Stimulated activated CD8-positive, alpha-beta memory T cell treated with anti-CD3 and anti-CD28 coated beads, Interleukin-7, amount 100 ng/mL, for 24 hours (primary cell): ENCODE data around the gene FOXP3.

ENCODE experiments used
- DNase-seq: peaks from one replicate; pipeline ENCODE4 v3.0.0-alpha.2; 2020; ENCODE audit warnings: low read depth

The FOXP3 gene

DNA sequence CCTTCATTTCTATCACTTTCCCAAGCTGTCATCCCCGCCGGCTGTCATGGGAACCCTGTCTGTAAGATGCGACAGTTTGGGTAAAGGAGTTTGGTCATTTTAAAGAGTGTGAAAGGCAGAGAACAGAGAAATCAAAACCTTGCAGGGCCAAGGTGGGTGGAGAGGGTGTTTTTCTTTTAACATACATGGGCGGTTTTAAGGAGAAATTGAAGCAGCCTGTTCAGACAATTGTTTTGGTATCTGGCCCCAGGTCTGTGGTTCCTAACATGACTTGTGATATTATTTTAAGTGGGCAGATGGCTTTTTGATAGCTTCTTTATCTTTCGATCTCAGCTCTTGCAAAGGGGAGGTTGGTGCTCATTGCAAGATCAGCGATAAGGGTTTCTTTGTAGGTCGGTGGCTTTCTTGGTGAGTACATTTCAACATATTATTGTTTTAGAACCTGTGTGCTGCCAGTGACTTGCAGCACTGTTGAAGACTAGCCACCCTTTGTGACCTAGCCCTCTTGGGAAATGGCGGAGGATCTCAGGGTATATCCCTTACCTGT lies 8.7 kb upstream of the FOXP3 start:
- no peak for DNase-seq

DNA sequence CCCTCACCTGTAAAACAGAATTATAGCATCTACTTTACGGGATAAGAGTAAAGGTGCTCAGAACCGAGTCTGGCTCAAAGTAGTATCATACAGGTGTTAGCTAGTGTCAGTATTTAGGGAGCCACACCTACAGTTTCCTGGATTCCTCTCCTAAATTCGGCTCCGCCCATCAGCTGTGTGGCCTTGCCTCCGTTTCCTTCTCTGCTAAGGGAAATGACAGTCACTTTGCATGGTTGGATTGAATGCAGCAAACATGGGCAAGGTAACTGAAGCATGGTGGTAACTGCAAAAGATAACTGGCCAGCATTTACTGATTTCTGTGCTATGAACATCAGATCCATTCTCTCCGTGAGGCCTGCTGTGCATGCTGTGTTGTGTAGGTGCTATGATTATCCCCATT lies 7.9 kb upstream of the FOXP3 start:
- DNase-seq: no peak

DNA sequence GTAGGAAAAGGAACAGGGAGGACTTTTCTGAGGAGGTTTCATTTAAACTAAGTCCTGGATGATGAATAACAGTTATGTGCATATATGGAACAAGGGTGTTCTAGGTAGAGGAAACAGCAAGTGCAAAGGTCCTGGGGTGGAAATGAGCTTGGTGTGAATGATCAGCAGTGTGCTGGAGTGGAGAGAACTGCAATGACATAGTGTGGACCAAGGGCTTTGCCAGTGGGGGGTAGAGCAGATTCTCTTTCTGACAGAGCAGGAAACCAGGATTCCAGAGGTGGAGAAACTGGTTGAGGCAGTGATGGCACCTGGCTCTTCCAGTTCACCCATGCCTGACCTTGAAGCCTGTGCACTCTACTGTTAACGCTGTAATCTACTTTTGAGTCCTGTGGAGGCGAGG lies 6.8 kb upstream of the FOXP3 start:
- DNase-seq: no peak

DNA sequence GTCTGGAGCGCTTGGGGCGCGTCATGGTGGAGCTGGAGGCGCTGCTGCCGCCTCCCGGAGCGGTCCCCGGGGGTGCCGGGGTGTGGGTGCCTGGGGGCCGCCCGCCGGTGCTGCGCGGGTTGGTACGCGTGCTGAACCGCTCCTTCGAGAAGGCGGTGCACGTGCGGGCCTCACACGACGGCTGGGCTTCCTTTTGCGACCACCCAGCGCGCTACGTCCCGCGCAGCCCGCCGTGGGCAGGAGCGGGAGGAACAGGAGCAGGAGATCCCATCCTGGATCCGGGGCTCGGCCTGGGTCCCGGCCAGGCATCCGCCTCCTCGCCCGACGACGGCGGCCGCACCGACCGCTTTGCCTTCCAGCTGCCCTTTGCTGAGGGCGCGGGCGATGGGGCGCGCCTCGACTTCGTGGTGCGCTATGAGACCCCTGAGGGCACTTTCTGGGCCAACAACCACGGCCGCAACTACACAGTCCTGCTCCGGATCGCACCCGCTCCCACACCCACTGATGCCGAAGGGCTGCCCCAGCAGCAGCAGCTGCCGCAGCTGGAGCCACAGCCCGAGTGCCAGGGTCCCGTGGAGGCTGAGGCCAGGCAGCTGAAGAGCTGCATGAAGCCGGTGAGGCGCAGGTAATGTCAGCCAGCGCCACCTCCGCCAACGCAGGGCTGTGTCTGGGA lies 5.9 kb upstream of the FOXP3 start:
- no peak for DNase-seq

DNA sequence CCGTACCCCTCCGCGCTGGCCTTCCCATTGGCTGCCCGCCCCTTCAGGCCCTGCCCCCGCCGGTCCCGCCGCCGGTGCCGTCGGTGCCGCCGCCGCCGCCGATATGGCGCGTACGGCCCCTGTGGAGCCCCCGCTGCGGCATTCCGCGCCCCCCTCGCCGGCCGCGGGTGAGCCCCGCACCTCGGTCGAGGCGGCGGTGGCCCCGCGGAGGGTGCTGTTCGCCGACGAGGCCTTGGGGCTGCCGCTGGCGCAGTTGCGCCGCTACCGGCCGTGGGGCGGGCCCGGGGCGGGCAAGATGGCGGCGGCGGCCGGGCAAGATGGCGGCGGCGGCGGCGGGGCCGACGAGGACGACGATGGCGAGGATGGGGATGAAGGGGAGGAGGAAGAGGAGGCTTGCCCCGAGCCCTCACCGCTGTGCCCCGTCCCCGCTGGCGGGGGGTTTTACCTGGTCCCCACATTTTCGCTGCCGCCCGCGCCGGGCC lies 5.3 kb upstream of the FOXP3 start, which contains the start of gene PPP1R3F:
PPP1R3F (plus strand) TSS at position 27 of the 482 bp plus-strand sequence; CDS start at position 104, 77 bp downstream.
- DNase-seq: no peak

DNA sequence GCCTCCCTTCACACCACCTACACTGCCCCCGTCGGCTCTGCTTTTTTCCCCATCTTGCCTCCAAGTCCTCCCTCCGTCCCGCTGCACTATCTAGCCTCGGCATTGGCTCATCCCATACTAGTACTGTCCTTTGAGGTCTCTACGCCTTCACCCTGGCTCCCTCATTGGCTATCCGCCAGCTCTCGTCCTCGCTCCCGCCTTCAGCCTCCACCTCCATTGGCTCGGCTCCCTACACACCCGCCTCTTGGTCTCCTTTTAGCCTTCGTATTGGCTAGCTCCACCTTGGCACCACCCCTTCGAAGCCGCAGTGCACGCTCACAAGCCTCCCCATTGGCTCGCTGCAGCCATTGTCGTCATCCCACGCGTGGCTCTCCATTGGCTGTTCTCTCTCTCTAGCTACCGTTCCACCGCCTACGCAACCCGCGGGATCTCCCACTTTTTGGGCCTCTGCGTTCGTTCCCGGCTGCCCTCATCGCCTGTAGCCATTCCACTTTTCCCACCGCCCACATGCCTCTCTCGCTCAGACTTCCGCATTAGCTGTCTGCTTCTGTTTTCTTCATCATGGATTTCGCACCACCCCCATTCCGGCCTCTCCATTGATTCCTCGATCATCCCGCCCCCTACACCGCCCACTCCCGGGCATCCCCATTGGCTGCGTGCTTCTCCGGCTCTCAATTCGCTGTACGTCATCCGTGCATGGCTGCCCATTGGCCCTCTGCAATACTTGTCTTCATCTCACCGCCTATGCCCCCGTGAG lies 4.7 kb upstream of the FOXP3 start:
- peak; percentile 87 for DNase-seq

DNA sequence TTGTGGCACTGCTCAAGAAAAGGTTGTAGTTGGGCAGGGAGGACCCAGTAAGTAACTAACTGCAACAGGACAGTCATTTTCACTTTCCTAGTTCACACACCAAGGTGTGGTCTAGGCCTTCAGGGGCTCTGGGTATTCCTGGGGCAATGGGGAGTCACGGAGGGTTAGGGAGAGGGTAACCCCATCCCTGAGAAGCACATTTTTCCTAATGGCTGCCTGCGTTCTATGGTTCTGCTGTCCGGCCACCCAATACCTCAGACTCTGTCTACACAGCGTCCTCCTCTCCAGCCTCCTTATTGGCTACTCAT lies 4.1 kb upstream of the FOXP3 start:
- DNase-seq: no peak

DNA sequence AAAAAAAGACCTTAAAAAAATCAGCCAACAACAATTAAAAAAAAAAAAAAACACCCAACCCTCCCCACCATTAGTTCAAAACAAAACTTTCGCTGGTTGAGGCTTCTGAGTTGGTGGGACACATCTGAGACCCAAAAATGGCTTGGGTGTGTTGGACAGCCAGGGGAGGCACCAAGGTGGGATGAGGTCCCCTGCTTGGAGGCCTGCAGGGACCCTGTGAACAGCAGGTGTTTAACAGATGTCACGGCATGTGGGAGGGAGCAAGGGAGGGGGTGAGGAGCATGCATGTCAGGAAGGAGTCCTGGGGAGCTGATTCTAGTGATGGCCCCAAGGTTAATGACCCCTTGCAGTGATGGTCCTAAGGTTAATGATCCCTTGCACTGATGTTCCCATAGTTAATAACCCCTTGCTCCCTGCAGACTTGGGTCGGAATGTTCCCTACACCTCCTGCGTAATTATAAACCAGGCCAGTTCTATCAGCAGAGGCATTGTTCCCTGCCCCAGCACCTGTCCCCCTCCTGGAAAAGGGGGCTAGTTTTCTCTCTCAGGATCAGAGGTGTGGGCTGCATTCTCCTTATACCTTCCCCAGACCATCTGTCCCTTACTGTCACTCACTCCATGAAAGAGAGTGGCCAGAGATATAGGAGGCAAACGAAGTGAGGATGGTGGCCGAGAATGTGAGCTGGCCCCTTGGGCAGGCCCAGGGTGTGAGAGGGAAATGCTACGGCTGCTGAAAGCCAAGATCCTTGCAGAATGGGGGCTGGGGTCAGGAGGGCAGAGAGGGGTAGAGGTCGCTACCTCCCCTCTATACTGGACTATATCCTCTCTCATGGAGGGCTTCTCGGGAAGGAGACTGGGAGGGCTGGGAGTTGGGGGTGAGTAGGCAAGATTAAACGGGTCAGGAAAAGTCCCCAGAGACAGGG lies 2.3 kb upstream of the FOXP3 start:
- DNase-seq: no peak

DNA sequence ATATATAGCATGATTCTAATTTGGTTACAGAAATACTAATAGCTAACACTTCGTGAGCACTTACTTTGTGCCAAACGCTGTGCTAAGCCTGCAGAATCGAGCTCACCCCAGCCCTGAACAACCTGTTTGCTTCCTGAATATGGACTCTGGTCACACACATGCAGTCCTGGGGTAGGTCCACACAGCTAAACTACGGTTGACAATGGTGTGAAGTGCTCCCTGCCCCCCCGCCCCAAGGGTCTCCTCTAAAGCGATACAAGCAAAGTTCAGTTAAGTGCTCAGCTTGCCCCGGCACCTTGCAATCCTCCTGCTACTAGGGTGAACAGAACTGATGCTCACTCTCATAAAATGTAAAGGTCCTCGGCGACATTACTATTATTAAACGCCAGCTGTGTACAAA lies 879 bp downstream of the FOXP3 start:
- DNase-seq: no peak

DNA sequence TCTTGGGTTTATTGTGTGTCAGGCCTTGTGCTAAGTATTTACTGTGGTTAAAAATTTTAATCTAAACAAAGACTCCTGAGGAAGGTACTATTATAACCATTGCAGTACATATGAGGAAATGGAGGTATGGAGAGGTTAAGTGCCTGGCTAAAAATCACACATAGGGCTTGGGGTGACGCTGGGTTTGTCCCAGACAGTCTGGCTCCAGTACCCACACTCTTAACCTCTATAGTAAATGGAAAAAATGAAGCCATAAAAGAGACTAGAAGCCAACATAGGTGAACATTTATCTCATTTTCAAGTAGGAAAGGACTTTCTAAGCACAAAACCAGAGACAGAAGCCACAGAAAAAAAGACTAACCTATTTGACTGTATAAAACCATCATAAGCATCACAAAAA lies 1.9 kb downstream of the FOXP3 start:
- no peak for DNase-seq

DNA sequence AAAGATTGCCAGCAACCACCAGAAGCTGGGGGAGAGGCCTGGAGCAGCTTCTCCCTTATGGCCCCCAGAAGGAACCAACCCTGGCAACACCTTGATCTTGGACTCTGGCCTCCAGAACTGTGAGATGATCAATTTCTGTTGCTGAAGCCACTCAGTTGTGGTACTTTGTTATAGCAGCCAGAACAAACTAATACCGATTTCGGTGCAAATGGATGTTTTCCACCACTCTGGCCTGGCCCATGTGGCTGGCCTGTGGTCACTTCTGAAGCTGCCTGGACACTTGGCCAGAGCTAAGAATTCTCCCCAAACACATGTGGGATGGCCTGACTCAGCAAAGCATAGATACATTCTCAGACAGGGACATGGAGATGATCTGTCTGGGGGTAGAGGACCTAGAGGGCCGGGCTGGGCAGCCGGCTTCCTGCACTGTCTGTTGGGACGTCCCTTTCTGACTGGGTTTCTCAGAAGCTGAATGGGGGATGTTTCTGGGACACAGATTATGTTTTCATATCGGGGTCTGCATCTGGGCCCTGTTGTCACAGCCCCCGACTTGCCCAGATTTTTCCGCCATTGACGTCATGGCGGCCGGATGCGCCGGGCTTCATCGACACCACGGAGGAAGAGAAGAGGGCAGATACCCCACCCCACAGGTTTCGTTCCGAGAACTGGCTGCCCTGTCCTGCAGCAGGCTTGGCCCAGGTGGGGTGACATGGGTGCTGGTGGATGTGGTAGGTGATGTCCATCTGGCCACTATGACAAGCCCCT lies 4.1 kb downstream of the FOXP3 start:
- DNase-seq: no peak

DNA sequence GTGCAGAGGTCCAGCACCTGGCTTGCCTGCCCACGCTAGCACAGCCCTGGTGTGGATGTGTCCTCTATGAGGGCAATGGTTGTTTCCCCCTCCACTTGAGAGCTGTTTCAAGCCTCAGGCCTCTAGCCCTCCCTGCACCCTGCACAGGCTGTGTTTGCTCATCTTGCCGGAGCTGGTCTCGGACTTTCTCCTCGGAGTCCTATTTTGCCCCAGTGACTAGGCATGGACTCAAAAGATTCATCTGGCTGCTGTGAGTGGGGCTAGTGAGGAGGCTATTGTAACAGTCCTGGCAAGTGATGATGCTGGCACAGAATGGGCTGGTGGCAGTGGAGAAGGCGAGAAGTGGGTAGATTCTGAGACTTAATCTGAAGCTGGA lies 5.8 kb downstream of the FOXP3 start:
- no peak for DNase-seq

DNA sequence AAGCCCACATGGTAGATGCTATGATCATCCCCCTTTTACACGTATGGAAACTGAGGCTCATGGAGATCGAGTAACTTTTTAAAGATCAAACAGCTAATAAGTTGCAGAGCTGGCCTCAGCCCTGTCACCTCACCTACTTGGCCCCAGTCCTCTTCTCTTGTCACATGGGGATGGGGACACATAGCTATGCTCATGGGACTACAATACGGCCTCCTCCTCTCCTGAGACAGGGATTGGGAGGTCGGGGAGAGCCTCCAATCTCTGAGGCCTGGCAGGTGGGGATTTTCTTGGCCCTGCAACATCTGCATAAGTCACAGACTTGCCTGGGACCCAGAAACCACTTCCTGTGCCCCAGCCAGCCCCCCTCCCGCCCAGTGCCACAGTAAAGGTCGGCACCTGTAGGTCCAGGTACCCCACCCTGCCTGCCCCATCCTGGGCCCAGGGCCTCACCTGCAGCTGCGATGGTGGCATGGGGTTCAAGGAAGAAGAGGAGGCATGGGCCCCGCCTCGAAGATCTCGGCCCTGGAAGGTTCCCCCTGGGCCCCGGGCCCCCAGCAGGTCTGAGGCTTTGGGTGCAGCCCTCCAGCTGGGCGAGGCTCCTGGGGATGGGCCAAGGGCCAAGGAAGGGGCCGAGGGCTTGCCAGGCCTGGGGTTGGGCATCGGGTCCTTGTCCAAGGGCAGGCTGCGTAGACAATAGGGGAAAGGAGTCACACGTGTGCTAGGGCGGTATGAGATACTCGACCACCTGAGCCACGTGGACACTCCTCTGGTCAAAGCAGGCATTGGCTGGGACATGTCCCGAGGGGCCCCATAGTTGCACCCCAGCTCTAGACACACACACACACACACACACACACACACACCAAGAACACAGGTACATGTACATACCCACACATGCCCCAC lies 6.4 kb downstream of the FOXP3 start:
- DNase-seq: no peak

DNA sequence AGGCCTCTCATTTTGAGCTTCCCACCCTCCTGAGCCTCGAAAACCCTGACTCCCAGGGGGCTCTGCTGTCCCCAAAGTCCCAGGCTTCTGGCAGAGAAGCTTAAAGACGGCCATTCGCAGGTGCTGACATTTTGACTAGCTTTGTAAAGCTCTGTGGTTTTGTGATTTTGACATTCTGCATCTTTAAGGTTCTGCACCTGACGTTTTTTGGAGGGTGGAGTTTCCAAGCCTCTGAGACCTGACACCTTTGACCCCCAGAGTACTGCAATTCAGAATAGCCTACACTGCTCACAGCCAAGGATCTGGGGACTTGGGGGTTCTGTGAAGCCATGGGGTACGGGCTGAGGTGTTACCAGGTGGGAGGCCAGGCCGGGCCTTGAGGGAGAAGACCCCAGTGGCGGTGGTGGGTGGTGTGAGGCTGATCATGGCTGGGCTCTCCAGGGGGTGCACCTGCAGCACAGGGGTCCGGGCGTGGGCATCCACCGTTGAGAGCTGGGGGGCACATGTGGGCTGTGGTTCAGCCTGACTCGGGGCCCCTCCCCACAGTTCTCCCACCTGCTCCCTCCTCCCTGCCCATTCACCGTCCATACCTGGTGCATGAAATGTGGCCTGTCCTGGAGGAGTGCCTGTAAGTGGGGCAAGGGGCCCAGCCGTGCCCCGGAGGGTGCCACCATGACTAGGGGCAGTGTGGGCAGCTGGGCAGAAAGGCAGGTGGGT lies 7.3 kb downstream of the FOXP3 start:
- no peak for DNase-seq

DNA sequence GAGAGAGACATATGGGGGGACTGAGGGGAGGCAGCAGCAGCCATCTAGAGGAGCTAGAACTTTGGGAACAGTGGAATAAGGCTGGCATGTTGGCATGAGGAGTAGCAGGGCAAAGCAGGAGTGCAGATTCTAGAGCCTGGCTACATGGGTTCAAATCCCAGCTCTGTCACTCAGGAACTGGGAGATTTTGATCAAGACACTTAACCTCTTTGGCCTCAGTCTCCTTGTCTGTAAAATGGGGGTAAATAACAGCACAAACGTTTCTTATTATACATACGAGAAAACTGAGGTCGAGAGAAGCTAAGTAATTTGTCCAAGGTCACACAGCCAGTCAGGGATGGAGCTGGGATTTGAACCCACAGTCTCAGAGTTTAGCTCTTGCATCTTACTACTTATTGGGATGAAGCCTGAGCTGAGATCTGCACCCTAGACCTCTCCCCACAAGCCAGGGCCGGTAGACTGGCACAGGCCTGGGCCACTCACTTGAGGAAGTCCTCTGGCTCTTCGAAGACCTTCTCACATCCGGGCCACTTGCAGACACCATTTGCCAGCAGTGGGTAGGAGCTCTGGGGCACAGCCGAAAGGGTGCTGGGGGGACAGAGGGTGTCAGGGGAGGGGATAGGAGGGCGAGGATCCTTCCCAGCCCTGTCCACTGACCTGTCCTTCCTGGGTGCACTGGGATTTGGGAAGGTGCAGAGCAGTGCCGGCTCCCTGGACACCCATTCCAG lies 8.1 kb downstream of the FOXP3 start:
- no peak for DNase-seq

DNA sequence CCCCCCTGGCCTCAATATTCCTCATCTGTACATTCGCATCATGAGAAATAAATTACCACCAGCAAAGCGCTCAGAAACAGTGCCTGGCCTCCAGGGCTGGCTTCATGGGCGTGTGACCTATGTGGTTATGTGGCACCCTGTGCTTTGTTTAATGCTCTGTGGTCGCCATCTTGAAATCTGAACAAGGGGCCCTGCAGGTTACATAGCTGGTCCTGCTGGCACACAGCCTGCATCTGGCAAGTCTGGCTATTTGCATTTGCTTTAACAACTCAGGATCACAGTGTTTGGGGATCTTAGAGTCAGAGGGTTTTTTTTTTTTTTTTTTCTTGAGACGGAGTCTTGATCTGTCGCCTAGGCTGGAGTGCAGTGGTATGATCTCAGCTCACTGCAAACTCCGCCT lies 9.9 kb downstream of the FOXP3 start:
- DNase-seq: no peak

DNA sequence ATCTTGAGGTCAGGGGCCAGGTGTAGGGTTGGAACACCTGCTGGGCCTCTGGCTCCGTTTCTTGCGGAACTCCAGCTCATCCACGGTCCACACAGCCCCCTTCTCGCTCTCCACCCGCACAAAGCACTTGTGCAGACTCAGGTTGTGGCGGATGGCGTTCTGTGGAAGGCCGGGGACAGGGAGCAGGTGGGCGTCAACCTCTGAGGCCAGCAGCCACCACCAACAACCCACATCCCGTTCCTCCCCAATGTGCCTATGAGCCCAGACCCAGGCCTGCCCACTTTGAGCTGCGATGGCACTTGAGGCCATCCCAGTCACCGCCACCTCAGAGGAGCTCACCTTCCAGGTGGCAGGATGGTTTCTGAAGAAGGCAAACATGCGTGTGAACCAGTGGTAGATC lies 13.2 kb downstream of the FOXP3 start:
- no peak for DNase-seq

DNA sequence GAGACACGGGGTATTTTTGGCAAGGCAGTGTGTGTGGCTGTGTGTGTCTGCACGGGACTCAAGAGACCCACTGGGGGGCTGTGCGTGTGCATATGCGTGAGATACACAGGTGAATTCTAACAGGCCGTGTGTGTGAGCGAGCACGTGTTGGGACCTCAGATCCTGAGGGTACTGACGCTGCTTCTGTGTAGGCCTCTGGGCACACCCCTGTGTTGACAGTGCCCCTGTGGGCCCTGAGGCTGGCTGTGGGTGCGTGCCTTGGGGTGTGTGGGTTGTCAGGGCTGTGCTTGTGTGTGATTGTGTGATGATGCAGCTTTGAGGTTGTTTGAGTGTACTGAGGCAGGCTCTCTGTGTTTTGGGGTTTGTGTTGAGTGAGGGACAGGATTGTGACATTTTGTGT lies 13.9 kb downstream of the FOXP3 start:
- DNase-seq: no peak

DNA sequence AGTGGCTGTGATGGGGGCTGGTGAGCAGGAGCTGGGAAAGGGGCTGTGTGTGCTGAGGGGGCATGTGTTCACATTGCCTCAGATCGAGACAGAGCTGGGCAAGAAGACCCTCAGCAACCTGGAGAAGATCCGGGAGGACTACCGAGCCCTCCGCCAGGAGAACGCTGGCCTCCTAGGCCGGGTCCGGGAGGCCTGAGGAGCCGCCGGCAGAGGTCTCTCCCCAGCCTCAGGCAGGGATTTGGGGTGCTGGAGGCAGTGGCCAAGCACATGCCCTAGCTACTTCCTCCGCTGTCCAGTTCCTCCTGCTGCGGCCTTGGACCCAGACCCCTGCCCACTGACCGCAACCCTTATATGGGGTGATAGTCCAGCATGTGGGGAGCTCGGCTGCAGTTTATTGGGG lies 14.4 kb downstream of the FOXP3 start:
- DNase-seq: no peak
